ENCODE results near the gene DNAJB2.
"Not testable (repeated sequence)": the region's sequence is repeated elsewhere in the genome, so short reads cannot be mapped to it uniquely, and the experiment has no call there.

Gene DNAJB2

DNA sequence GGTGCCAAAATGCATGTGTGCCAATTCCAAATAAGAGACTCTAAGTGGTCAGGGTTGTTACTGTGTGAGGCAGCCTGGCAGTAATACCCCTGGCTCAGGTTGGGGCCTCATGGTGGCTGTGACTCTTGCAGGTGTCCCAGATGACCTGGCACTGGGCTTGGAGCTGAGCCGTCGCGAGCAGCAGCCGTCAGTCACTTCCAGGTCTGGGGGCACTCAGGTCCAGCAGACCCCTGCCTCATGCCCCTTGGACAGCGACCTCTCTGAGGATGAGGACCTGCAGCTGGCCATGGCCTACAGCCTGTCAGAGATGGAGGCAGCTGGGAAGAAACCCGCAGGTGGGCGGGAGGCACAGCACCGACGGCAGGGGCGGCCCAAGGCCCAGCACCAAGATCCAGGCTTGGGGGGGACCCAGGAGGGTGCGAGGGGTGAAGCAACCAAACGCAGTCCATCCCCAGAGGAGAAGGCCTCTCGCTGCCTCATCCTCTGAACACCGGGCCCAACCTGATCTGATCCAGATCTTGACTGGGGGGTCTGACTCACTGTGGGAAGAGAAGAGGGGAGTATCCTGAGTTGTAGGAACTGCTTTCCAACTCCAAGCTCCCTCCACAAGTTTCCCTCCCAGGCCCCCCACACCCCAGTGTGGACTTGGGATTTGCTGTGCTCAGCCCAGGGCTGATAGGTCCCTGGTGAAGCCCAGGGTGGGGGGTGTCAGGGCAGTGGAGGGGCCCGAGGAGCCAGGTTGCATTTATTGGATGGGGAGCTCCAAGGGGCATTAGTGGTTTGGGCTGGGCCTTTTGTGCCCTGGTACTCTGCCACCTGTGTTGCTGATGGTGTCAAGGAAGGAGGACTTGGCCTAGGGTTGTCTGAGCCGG, 5.6 kb downstream of the DNAJB2 start:
- no peak overlapping the region for H3K4me3 ChIP-seq (ENCODE audit: low read depth, low read length)
- in situ Hi-C loops (cut with HindIII; ENCODE audit: low sequenced_read_pairs), result no loop called here

DNA sequence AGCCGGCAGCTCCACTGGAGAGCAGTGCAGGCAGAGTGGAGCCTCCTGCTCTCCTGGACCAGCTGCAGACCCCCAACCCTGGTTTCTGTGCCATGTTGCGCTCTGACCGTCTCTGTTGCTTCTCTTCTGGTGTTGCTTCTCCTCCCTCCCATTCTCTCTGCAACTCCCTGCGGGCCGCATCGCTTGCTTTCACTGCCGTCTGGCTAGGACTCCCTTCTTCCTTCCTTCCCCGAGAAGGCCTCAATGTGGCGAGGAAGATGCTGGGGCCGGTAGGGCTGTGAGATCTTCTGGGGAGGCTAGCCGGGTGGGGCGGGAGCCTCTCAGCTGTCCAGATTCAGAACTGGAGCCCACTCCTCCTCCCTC, 6.2 kb downstream of the DNAJB2 start:
- TF ChIP-seq, protein P1, sequence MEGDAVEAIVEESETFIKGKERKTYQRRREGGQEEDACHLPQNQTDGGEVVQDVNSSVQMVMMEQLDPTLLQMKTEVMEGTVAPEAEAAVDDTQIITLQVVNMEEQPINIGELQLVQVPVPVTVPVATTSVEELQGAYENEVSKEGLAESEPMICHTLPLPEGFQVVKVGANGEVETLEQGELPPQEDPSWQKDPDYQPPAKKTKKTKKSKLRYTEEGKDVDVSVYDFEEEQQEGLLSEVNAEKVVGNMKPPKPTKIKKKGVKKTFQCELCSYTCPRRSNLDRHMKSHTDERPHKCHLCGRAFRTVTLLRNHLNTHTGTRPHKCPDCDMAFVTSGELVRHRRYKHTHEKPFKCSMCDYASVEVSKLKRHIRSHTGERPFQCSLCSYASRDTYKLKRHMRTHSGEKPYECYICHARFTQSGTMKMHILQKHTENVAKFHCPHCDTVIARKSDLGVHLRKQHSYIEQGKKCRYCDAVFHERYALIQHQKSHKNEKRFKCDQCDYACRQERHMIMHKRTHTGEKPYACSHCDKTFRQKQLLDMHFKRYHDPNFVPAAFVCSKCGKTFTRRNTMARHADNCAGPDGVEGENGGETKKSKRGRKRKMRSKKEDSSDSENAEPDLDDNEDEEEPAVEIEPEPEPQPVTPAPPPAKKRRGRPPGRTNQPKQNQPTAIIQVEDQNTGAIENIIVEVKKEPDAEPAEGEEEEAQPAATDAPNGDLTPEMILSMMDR (IDR thresholded peaks at IDR 0.05; ENCODE audit: low read depth, low read length), result no peak
- in situ Hi-C loops (cut with HindIII; ENCODE audit: low sequenced_read_pairs), result no loop called here
- no peak overlapping the region for H3K4me3 ChIP-seq (ENCODE audit: low read depth, low read length)
- no peak for DNase-seq (ENCODE audit: low read depth, low spot score)

More for the DNA sequence above, 5.6 kb downstream of the DNAJB2 start:
- TF ChIP-seq, protein P1 (IDR thresholded peaks at IDR 0.05; ENCODE audit: low read depth, low read length), result no peak
- no peak for DNase-seq (ENCODE audit: low read depth, low spot score)

DNA sequence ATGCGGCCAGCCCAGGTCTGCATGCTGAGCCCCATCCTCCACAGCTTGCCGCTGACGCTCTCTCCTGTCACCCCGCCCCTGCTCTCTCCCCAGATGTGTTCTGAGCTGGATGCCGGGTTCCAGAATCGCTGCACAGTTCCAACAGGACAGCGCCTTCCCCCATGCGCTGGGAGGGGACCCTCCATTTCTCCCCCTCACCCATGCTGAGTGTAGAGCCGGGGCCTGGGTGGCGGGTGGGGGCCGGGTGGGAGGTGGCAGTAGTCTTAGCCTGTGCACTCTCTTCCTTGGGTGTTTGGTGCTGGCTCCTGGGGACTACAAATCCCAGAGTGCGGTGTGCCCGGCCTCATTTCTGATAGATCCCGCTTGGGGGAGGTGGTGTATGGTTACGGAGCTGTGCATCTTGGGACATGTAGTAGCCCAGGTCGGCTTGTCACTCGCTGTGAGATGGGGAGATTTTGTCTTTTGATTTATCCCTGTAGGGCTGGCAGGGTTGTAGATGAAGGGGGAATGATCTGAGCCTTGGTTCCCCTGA, 6.8 kb downstream of the DNAJB2 start:
- no peak overlapping the region for H3K4me3 ChIP-seq (ENCODE audit: low read depth, low read length)
- in situ Hi-C loops (cut with HindIII; ENCODE audit: low sequenced_read_pairs), result no loop called here
- peak; percentile 59 for DNase-seq (ENCODE audit: low read depth, low spot score)

DNA sequence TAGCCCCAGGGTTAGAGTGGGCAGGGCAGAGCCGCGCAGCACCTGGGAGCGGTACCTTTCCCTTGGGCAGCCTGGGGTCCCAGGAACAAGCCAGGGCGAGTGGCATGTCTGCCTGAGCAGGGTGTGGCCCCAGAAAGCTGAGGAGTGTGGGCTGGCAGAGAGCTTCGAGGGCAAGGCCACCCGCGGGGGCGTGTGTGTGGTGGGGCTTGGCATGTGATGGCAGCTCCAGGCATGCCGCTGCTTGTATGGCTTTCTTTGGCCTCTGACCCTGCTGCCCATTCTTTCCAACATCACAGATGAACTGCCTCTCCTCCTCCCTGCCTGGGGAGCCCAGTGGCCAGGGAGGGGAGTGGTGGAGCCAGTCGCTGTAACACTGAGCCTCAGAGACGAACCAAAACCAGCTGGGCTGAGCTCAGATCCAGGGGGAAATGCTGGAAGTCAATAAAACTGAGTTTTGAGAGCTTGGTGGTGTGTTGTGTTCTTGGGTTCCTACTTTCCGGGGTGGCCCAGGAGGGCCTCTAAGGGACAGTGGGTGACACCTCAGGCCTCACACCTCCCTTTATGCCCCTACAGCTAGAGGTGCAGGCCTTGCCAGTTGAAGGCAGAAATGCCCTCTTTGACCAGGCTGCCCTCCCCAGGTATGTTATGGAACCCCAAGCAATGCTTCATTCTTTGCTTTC, 7.4 kb downstream of the DNAJB2 start:
- no peak overlapping the region for H3K4me3 ChIP-seq (ENCODE audit: low read depth, low read length)
- no peak for DNase-seq (ENCODE audit: low read depth, low spot score)
- TF ChIP-seq, protein P1 (IDR thresholded peaks at IDR 0.05; ENCODE audit: low read depth, low read length), result no peak
- in situ Hi-C loops (cut with HindIII; ENCODE audit: low sequenced_read_pairs), result no loop called here

More for the DNA sequence above, 6.8 kb downstream of the DNAJB2 start:
- TF ChIP-seq, protein P1 (IDR thresholded peaks at IDR 0.05; ENCODE audit: low read depth, low read length), result no peak

DNA sequence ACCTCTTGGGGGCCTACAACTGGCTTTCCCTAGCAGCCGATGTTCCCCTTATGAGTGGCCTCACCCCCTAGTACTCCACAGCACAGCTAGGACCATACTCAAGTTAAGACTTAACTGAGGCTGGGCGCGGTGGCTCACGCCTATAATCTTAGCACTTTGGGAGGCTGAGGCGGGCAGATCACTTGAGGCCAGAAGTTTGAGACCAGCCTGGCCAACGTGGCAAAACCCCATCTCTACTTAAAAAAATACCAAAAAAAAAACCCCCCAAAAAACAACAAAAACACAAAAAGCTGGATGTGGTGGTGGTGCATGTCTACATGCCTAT, 7.9 kb downstream of the DNAJB2 start:
- H3K4me3 ChIP-seq (ENCODE audit: low read depth, low read length); in situ Hi-C loops (cut with HindIII; ENCODE audit: low sequenced_read_pairs); DNase-seq (ENCODE audit: low read depth, low spot score): not testable (repeated sequence)

DNA sequence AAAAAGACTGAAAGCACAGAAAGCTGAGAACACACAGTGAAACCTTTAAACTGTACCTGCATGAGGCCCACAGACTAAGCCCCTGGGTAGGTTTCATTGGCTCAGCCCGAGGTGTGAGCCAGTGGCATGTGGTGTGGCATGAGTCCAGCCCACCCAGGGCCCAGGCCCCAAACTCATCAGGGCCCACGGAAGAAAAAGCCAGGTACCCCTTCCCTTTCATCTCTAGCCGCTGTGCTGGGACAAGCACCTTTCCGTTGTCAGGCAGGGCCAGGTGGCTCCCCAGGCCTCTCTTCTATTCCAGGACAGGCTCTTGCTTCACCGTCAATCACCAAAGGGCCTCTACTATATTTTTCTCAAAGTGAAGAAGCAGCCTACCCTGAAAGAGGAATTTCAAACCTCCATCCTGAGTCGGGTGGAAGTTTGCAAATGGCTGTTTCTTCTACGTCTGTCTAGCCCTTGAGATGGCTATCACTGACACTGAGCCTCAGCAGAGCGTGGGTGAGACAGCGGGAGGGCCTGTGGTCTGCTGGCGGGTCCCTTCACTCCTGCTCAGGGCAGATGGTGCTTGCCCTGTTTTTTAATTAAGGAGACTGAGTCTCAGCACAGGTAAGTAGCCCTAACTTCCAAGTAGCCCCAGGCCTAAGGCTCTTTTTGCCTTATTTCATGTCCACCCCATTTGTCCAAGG, 8.6 kb downstream of the DNAJB2 start:
- TF ChIP-seq, protein P1 (IDR thresholded peaks at IDR 0.05; ENCODE audit: low read depth, low read length), result no peak
- no peak for DNase-seq (ENCODE audit: low read depth, low spot score)
- H3K4me3 ChIP-seq (ENCODE audit: low read depth, low read length), result no peak overlapping the region
- in situ Hi-C loops (cut with HindIII; ENCODE audit: low sequenced_read_pairs), result no loop called here
